A673 (cell line): Measurements from ENCODE around the gene P2RY12. TPM values are rescaled to one million over a fixed set of nuclear protein-coding genes. Genes with fewer than 3 reads are reported as not detected.

ENCODE experiments used
- BruUV-seq: library from RNA; stranded (reverse); fragments of 400-500 nt; replicated peaks from 2 replicates; lab custom pipeline; 2021; lab: Mats Ljungman, UMichigan
- CTCF ChIA-PET: fragments of 300-600 bp; sonication (Branson Sonifier 250); formaldehyde crosslinking; loops from one replicate; lab custom pipeline; 2022; ENCODE audit warnings: antibody characterized with exemption; lab: Charles Lee
- POLR2A ChIA-PET: fragments of 300-600 bp; sonication (Branson Sonifier 250); formaldehyde crosslinking; loops from one replicate; lab custom pipeline; 2022; ENCODE audit warnings: antibody characterized with exemption; ENCODE audit not compliant: low non-redundant PET; lab: Charles Lee
- DNase-seq: peaks from one replicate; pipeline ENCODE4 v3.0.0-alpha.2; 2015; ENCODE audit warnings: low spot score
- H3K27ac ChIP-seq: fragments of 200-600 bp; sonication (generic); 2 replicates; pipeline ENCODE4 v1.5.1; 2016; ENCODE audit warnings: mixed run types, low read depth, mild to moderate bottlenecking, mixed read lengths, antibody characterized with exemption, low read length; ENCODE audit not compliant: poor library complexity, severe bottlenecking
- H3K27me3 ChIP-seq: fragments of 200-600 bp; sonication (generic); replicated peaks from 2 replicates; pipeline ENCODE4 v1.6.1; 2017; ENCODE audit warnings: mixed run types, low read depth, mild to moderate bottlenecking, mixed read lengths, antibody characterized with exemption, low read length; ENCODE audit not compliant: insufficient read depth, poor library complexity
- H3K36me3 ChIP-seq: fragments of 200-600 bp; sonication (generic); 2 replicates; pipeline ENCODE4 v1.6.1; 2016; ENCODE audit warnings: mixed run types, mild to moderate bottlenecking, mixed read lengths, antibody characterized with exemption, low read length; ENCODE audit not compliant: insufficient read depth, poor library complexity, severe bottlenecking
- H3K4me1 ChIP-seq: fragments of 200-600 bp; sonication (generic); 2 replicates; pipeline ENCODE4 v1.6.1; 2017; ENCODE audit warnings: mixed run types, mild to moderate bottlenecking, mixed read lengths, antibody characterized with exemption, low read length; ENCODE audit not compliant: insufficient read depth, poor library complexity, severe bottlenecking
- H3K4me3 ChIP-seq: fragments of 200-600 bp; sonication (generic); 2 replicates; pipeline ENCODE4 v1.5.1; 2016; ENCODE audit warnings: low read depth, mixed run types, mild to moderate bottlenecking, mixed read lengths, low read length; ENCODE audit not compliant: poor library complexity, severe bottlenecking
- H3K9me3 ChIP-seq: fragments of 200-600 bp; sonication (generic); 2 replicates; pipeline ENCODE4 v1.6.1; 2016; ENCODE audit warnings: mixed run types, low read depth, mild to moderate bottlenecking, mixed read lengths, antibody characterized with exemption, low read length; ENCODE audit not compliant: poor library complexity, severe bottlenecking
- EZH2 ChIP-seq: fragments of 200-600 bp; sonication (generic); IDR thresholded peaks from 2 replicates; pipeline ENCODE4 v1.6.1; 2017; ENCODE audit warnings: borderline replicate concordance, low read depth, mild to moderate bottlenecking, mixed read lengths, antibody characterized with exemption, low read length; ENCODE audit not compliant: poor library complexity, severe bottlenecking
- intact Hi-C: fragments of 100-400 bp; cut with micrococcal nuclease; formaldehyde crosslinking; loops from one replicate; pipeline ENCODE4 v1.10.0; 2022; ENCODE audit not compliant: unreplicated experiment
- total RNA-seq: library from RNA; stranded (reverse); gene quantifications from 2 replicates; pipeline ENCODE4 v1.2.3, GENCODE V29; 2021
- TF ChIP-seq, protein P1 (sequence below): fragments of 300-800, 200-600 bp; sonication (generic); conservative IDR thresholded peaks from 2 replicates; pipeline ENCODE4 v1.5.1; 2017; ENCODE audit warnings: low read depth, mild to moderate bottlenecking, antibody characterized with exemption, low read length, moderate library complexity, mixed read lengths

The P2RY12 gene
- total RNA-seq, 1 experiment from 2014 or later = not detected

DNA sequence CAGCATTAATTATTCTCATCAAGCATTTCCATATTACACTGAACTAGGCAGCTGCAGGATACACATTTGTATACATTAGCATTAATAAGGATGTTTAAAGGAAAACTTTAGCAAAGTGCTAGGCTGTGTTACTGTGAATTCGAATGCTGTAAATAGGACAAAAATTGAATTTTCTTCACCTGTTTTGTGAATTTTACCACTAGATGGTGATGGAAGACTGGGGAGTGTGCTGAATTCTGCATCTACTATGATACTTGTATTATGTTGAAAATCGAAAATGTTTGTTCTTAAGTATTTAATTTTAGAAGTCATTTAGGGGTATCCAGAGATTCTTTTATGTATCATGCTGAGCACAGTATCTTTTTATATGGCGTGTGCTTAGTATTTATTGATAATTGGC is 93.9 kb downstream of the P2RY12 start:
- no peaks in the 10 kb centered on the region for H3K9me3 ChIP-seq
- H3K36me3 ChIP-seq = no peaks in the 10 kb centered on the region
- no TSS peak for BruUV-seq
- ChIA-PET POLR2A (no interaction called here), CTCF (no interaction called here)
- no peak overlapping the region for H3K4me3 ChIP-seq
- no peaks in the 10 kb centered on the region for H3K4me1 ChIP-seq
- no peak overlapping the region for H3K27ac ChIP-seq
- intact Hi-C loops = loop anchor here (1.0 to 2.0 kb wide), 2 partner anchors 549 to 626 kb away; no protein-coding TSS in a partner anchor
- DNase-seq = peak; percentile 69
- TF ChIP-seq, protein P1, sequence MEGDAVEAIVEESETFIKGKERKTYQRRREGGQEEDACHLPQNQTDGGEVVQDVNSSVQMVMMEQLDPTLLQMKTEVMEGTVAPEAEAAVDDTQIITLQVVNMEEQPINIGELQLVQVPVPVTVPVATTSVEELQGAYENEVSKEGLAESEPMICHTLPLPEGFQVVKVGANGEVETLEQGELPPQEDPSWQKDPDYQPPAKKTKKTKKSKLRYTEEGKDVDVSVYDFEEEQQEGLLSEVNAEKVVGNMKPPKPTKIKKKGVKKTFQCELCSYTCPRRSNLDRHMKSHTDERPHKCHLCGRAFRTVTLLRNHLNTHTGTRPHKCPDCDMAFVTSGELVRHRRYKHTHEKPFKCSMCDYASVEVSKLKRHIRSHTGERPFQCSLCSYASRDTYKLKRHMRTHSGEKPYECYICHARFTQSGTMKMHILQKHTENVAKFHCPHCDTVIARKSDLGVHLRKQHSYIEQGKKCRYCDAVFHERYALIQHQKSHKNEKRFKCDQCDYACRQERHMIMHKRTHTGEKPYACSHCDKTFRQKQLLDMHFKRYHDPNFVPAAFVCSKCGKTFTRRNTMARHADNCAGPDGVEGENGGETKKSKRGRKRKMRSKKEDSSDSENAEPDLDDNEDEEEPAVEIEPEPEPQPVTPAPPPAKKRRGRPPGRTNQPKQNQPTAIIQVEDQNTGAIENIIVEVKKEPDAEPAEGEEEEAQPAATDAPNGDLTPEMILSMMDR = peak; percentile 69
- TF ChIP-seq EZH2 = no peak
- no peaks in the 10 kb centered on the region for H3K27me3 ChIP-seq

DNA sequence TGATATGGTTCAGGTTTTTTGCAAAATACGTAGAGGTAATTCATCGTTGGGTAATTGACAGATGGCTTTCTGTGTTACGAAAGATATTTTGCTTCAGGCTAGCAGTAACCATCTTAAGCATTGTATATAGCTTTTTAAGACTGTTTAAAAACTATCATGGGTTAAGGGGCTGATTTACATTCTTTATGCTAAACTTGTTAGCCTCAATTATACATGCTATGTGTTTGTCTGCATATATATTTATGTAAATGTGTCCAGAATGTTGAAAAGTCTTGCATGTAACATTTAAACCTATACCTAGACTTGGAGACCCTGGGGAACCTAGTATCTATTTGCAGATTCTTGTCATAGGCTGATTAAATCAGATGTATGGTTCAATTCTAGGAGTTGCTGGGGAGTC is 95.1 kb downstream of the P2RY12 start:
- Histone ChIP-seq H3K9me3 (no peaks in the 10 kb centered on the region), H3K27ac (no peak overlapping the region), H3K4me3 (no peak overlapping the region), H3K27me3 (no peaks in the 10 kb centered on the region), H3K4me1 (no peaks in the 10 kb centered on the region), H3K36me3 (no peaks in the 10 kb centered on the region)
- ChIA-PET CTCF (no interaction called here), POLR2A (no interaction called here)
- BruUV-seq = no TSS peak
- intact Hi-C loops = loop anchor here (10.0 kb wide), 1 partner anchor 375 kb away; no protein-coding TSS in a partner anchor
- no peak for DNase-seq
- TF ChIP-seq EZH2 = no peak
- TF ChIP-seq, protein P1 = no peak

Other genes starting within 250 kb of the P2RY12 start
- gene GPR171, start 181.5 kb downstream of the P2RY12 start, total RNA-seq = not detected in 2 replicates
- not detected in 2 replicates for gene P2RY14, start 106.2 kb downstream of the P2RY12 start, total RNA-seq
- not detected in 2 replicates for gene GPR87, start 67.9 kb downstream of the P2RY12 start, total RNA-seq
- gene P2RY13, start 55.2 kb downstream of the P2RY12 start, total RNA-seq = not detected in 2 replicates
- gene IGSF10, start 76.3 kb upstream of the P2RY12 start, total RNA-seq = 10.5 and 13.6 TPM in 2 replicates